Trophoblast cell (in vitro differentiated cells and primary cell): ENCODE results near the gene P2RX5.

Experiments used
- DNase-seq, 2 donors: peaks; one replicate each; pipeline ENCODE4 v3.0.0-alpha.2; 2016
- H2AFZ ChIP-seq: 2 replicates; pipeline ENCODE4 v1.6.1; 2013; ENCODE audit warnings: low read length, moderate library complexity, mild to moderate bottlenecking; ENCODE audit not compliant: insufficient read depth, poor library complexity
- H2AK5ac ChIP-seq: 2 replicates; pipeline ENCODE4 v1.6.1; 2013; ENCODE audit warnings: mild to moderate bottlenecking, low read length
- H2BK120ac ChIP-seq: 2 replicates; pipeline ENCODE4 v1.6.1; 2013; ENCODE audit warnings: low read length, mild to moderate bottlenecking, moderate library complexity; ENCODE audit not compliant: insufficient read depth, poor library complexity
- H2BK12ac ChIP-seq: 2 replicates; pipeline ENCODE4 v1.6.1; 2013; ENCODE audit warnings: mild to moderate bottlenecking, low read length, moderate library complexity
- H2BK5ac ChIP-seq: 2 replicates; pipeline ENCODE4 v1.6.1; 2013; ENCODE audit warnings: low read length, low read depth, moderate library complexity, mild to moderate bottlenecking; ENCODE audit not compliant: poor library complexity
- H3K14ac ChIP-seq: 2 replicates; pipeline ENCODE4 v1.6.1; 2013; ENCODE audit warnings: mild to moderate bottlenecking, low read length
- H3K18ac ChIP-seq: 2 replicates; pipeline ENCODE4 v1.6.1; 2013; ENCODE audit warnings: mild to moderate bottlenecking, low read length
- H3K23ac ChIP-seq: 2 replicates; pipeline ENCODE4 v1.6.1; 2013; ENCODE audit warnings: low read length
- H3K27ac ChIP-seq: 2 replicates; pipeline ENCODE4 v1.5.1; 2013; ENCODE audit warnings: low read depth, mild to moderate bottlenecking, inconsistent platforms, low read length, moderate library complexity
- H3K27me3 ChIP-seq: 2 replicates; pipeline ENCODE4 v1.6.1; 2013; ENCODE audit warnings: inconsistent platforms, mild to moderate bottlenecking, low read length, moderate library complexity; ENCODE audit not compliant: insufficient read depth
- H3K36me3 ChIP-seq, 2 experiments: 1 replicate in 1 of 2; 2 replicates in 1 of 2; pipeline ENCODE4 v1.6.1; 2013; ENCODE audit warnings: low read length in 2 of 2, mild to moderate bottlenecking in 2 of 2, moderate library complexity in 1 of 2; ENCODE audit not compliant: insufficient read depth in 2 of 2, control insufficient read depth in 1 of 2
- H3K4ac ChIP-seq: 2 replicates; pipeline ENCODE4 v1.6.1; 2013; ENCODE audit warnings: low read depth, mild to moderate bottlenecking, low read length, moderate library complexity
- H3K4me1 ChIP-seq, 2 experiments: 1 replicate in 1 of 2; 2 replicates in 1 of 2; pipeline ENCODE4 v1.6.1; 2013; ENCODE audit warnings: low read length in 2 of 2, mild to moderate bottlenecking in 2 of 2, moderate library complexity in 1 of 2; ENCODE audit not compliant: insufficient read depth in 2 of 2, control insufficient read depth in 1 of 2
- H3K4me2 ChIP-seq: 2 replicates; pipeline ENCODE4 v1.6.1; 2013; ENCODE audit warnings: inconsistent platforms, mild to moderate bottlenecking, low read length, moderate library complexity
- H3K4me3 ChIP-seq: 2 replicates; pipeline ENCODE4 v1.5.1; 2013; ENCODE audit warnings: mild to moderate bottlenecking, low read depth, low read length, inconsistent platforms
- H3K79me1 ChIP-seq: one replicate; pipeline ENCODE4 v1.6.1; 2013; ENCODE audit warnings: low read length
- H3K79me2 ChIP-seq: 2 replicates; pipeline ENCODE4 v1.6.1; 2013; ENCODE audit warnings: low read length, mild to moderate bottlenecking; ENCODE audit not compliant: control insufficient read depth, insufficient read depth, poor library complexity
- H3K9ac ChIP-seq: 2 replicates; pipeline ENCODE4 v1.6.1; 2013; ENCODE audit warnings: mild to moderate bottlenecking, low read length
- H3K9me3 ChIP-seq: 2 replicates; pipeline ENCODE4 v1.6.1; 2013; ENCODE audit warnings: low read depth, mild to moderate bottlenecking, control low read depth, inconsistent platforms, low read length; ENCODE audit not compliant: insufficient read depth
- H4K12ac ChIP-seq: 2 replicates; pipeline ENCODE4 v1.6.1; 2013; ENCODE audit warnings: low read depth, mild to moderate bottlenecking, low read length, moderate library complexity
- H4K8ac ChIP-seq: 2 replicates; pipeline ENCODE4 v1.6.1; 2013; ENCODE audit warnings: low read depth, mild to moderate bottlenecking, low read length, moderate library complexity
- H4K91ac ChIP-seq: one replicate; pipeline ENCODE4 v1.6.1; 2013; ENCODE audit warnings: low read depth, mild to moderate bottlenecking, low read length, moderate library complexity
- WGBS: extraction: QIAGEN DNeasy Blood & Tissue Kit; methylation state at CpG from one replicate; pipeline ENCODE4 v1.1.7; 2013; ENCODE audit warnings: missing lambda C conversion rate; ENCODE audit not compliant: insufficient read length, insufficient coverage; ENCODE audit errors: extremely low coverage; 5-methylcytosine and 5-hydroxymethylcytosine counted together

P2RX5 gene

DNA sequence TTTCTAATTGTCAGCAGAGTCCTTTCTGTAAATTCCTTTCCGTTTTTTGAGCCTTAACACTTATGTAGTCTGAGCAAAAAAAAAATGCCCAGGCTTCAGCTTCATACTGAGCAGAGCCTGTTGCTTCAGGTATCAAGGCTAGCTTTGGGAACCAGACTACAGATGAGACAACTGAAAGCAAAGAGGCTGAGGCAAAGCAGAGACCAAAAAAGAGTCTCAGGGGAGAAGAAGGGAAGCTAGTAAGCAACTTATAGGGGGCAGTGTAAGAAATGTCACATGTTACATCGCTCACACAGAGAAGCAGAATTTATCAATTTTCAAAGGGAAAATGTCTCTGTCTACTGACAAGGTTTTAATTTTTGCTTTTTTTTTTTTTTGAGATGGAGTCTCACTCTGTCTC, 31.1 kb upstream of the P2RX5 start:
- peaks cover 11% of the 10 kb centered on the region for H3K79me1 ChIP-seq
- no peaks in the 10 kb centered on the region for H3K27me3 ChIP-seq
- no peaks in the 10 kb centered on the region for H3K9me3 ChIP-seq
- peaks cover 15% of the 10 kb centered on the region for H3K79me2 ChIP-seq
- H3K14ac ChIP-seq: no peak overlapping the region
- no peak overlapping the region for H2AFZ ChIP-seq
- DNase-seq: no peak
- H3K4me1 ChIP-seq: peaks cover 12 to 13% of the 10 kb centered on the region in 2 experiments
- no peak overlapping the region for H3K4ac ChIP-seq
- H3K4me3 ChIP-seq: no peak overlapping the region
- no peak overlapping the region for H4K8ac ChIP-seq
- no peak overlapping the region for H2BK5ac ChIP-seq
- H3K23ac ChIP-seq: no peak overlapping the region
- H2BK12ac ChIP-seq: no peak overlapping the region
- no peak overlapping the region for H2AK5ac ChIP-seq
- no peak overlapping the region for H3K4me2 ChIP-seq
- H3K9ac ChIP-seq: no peak overlapping the region
- no peak overlapping the region for H3K18ac ChIP-seq
- H3K27ac ChIP-seq: no peak overlapping the region
- WGBS: no CpG with 5 or more reads among the region's 2 CpGs
- H3K36me3 ChIP-seq: peaks cover 7 to 16% of the 10 kb centered on the region in 2 experiments
- H2BK120ac ChIP-seq: no peak overlapping the region
- no peak overlapping the region for H4K91ac ChIP-seq
- H4K12ac ChIP-seq: no peak overlapping the region

DNA sequence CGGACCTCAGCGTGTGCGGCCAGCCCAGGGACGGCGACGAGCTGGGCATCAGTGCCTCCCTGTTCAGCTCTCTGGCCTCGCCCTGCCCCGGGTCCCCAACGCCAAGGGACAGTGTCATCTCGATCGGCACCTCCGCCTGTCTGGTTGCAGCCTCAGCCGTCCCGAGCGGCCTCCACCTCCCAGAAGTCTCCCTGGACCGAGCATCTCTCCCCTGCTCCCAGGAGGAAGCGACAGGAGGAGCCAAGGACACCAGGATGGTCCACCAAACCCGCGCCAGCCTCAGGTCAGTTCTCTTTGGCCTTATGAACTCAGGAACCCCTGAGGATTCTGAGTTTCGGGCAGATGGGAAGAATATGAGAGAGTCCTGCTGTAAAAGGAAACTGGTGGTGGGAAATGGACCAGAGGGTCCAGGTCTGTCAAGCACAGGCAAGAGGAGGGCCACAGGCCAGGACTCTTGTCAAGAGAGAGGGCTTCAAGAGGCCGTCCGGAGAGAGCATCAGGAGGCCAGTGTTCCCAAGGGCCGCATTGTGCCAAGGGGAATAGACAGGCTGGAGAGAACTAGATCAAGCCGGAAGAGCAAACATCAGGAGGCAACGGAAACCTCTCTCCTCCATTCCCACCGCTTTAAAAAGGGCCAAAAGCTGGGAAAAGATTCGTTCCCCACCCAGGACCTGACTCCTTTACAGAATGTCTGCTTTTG, 28.6 kb upstream of the P2RX5 start:
- no peak overlapping the region for H2BK5ac ChIP-seq
- peak overlapping the region; percentile 93 for H3K4me3 ChIP-seq
- peak overlapping the region; percentile 29 for H3K9ac ChIP-seq
- H2BK120ac ChIP-seq: no peak overlapping the region
- peaks cover 15% of the 10 kb centered on the region for H3K79me2 ChIP-seq
- H3K14ac ChIP-seq: peak overlapping the region; percentile 78
- WGBS: no CpG with 5 or more reads among the region's 27 CpGs
- H2BK12ac ChIP-seq: no peak overlapping the region
- peaks cover 7 to 18% of the 10 kb centered on the region in 2 experiments for H3K36me3 ChIP-seq
- peak overlapping the region; percentile 45 for H4K12ac ChIP-seq
- no peak overlapping the region for H3K23ac ChIP-seq
- peak overlapping the region; percentile 16 for H3K4ac ChIP-seq
- peaks cover 6 to 7% of the 10 kb centered on the region in 2 experiments for H3K4me1 ChIP-seq
- H3K4me2 ChIP-seq: peak overlapping the region; percentile 69
- DNase-seq: no peak
- no peaks in the 10 kb centered on the region for H3K9me3 ChIP-seq
- H2AK5ac ChIP-seq: peak overlapping the region; percentile 36
- H3K27ac ChIP-seq: no peak overlapping the region
- H3K18ac ChIP-seq: peak overlapping the region; percentile 84
- peak overlapping the region; percentile 63 for H4K91ac ChIP-seq
- no peaks in the 10 kb centered on the region for H3K27me3 ChIP-seq
- peak overlapping the region; percentile 86 for H2AFZ ChIP-seq
- H3K79me1 ChIP-seq: peaks cover 9% of the 10 kb centered on the region
- H4K8ac ChIP-seq: peak overlapping the region; percentile 85

DNA sequence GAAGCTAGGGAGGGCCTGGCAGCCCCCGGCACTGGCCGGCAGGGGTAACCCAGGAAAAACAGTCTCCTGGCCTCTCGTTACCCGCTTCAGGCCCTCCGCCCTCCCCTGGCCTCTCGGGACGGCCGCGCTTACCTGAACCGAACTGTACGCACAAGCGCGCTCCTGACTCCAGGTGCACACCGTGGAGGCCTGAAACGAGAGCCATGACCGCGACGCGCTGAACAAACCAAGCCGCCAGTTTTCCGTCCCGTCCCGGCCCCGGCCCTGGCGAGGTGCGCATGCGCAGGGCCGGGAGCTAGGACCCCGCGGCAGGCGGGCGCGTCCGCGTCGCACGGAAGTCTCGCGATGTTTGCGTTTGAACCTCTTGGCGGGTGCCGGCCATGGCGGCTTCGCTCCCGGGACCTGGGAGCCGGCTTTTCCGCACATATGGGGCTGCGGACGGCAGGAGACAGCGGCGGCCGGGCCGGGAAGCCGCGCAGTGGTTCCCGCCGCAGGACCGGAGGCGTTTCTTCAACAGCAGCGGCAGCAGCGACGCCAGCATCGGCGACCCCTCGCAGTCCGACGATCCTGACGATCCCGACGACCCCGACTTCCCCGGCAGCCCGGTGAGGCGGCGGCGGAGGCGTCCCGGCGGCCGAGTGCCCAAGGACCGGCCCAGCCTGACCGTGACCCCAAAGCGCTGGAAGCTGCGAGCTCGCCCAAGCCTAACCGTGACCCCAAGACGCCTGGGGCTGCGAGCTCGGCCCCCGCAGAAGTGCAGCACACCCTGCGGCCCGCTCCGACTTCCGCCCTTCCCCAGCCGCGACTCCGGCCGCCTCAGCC, 27.8 kb upstream of the P2RX5 start, which contains the start of gene HASPIN:
TSS of gene HASPIN (plus strand) at position 348 of the 822 bp plus-strand sequence. CDS start at position 381, 33 bp downstream.
- peak within 1 kb of the TSS; percentile 78 for H3K27ac ChIP-seq
- peak within 1 kb of the TSS; percentile 93 for H3K4me3 ChIP-seq
- peak within 1 kb of the TSS; percentile 56 for H2BK12ac ChIP-seq
- H2BK5ac ChIP-seq: peak within 1 kb of the TSS; percentile 90
- H4K8ac ChIP-seq: peak within 1 kb of the TSS; percentile 100
- H3K9ac ChIP-seq: peak within 1 kb of the TSS; percentile 97
- peak within 1 kb of the TSS; percentile 82 for H2BK120ac ChIP-seq
- peak within 1 kb of the TSS; percentile 99 for H3K18ac ChIP-seq
- H4K12ac ChIP-seq: peak within 1 kb of the TSS; percentile 100
- H3K4me2 ChIP-seq: peak within 1 kb of the TSS; percentile 69
- no CpG with 5 or more reads among the region's 98 CpGs for WGBS
- H3K9me3 ChIP-seq: no peaks in the 10 kb centered on the region
- peak within 1 kb of the TSS; percentile 80 for H2AK5ac ChIP-seq
- H3K36me3 ChIP-seq: peaks cover 4 to 13% of the 10 kb centered on the region in 2 experiments
- no peaks in the 10 kb centered on the region for H3K27me3 ChIP-seq
- peaks cover 15% of the 10 kb centered on the region for H3K79me2 ChIP-seq
- peaks cover 9% of the 10 kb centered on the region for H3K79me1 ChIP-seq
- peaks cover 6 to 7% of the 10 kb centered on the region in 2 experiments for H3K4me1 ChIP-seq
- no peak within 1 kb of the TSS for H3K23ac ChIP-seq
- peak; percentile 90 to 99 for DNase-seq
- H2AFZ ChIP-seq: peak within 1 kb of the TSS; percentile 100
- H3K4ac ChIP-seq: peak within 1 kb of the TSS; percentile 84
- H4K91ac ChIP-seq: peak within 1 kb of the TSS; percentile 87
- peak within 1 kb of the TSS; percentile 99 for H3K14ac ChIP-seq

DNA sequence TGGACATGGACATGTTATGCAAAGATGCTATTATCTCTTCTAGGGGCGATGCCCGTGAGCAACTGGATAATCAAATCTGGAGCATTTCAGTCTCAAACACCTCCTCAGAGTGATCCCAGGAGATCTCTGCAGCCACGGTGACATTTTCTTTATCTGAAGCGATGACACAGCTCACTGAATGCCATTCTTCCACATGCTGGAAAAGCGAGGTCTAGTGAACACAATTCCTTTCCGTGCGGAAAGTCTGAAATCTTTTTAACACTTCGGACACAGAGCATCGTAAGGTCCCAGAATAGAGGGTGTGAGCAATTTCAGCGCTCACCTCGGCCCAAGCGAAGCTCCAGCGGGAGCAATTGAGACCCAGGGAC, 27.2 kb upstream of the P2RX5 start:
- peaks cover 6 to 15% of the 10 kb centered on the region in 2 experiments for H3K36me3 ChIP-seq
- DNase-seq: no peak
- H3K9ac ChIP-seq: peak overlapping the region; percentile 97
- peak overlapping the region; percentile 93 for H3K4me3 ChIP-seq
- peak overlapping the region; percentile 90 for H2BK5ac ChIP-seq
- WGBS: no CpG with 5 or more reads among the region's 13 CpGs
- peak overlapping the region; percentile 99 for H3K18ac ChIP-seq
- H3K23ac ChIP-seq: no peak overlapping the region
- peak overlapping the region; percentile 100 for H4K12ac ChIP-seq
- no peaks in the 10 kb centered on the region for H3K27me3 ChIP-seq
- H4K91ac ChIP-seq: peak overlapping the region; percentile 87
- H3K4ac ChIP-seq: peak overlapping the region; percentile 84
- peak overlapping the region; percentile 80 for H2AK5ac ChIP-seq
- no peak overlapping the region for H2BK12ac ChIP-seq
- H3K79me2 ChIP-seq: peaks cover 15% of the 10 kb centered on the region
- H3K9me3 ChIP-seq: no peaks in the 10 kb centered on the region
- peaks cover 9% of the 10 kb centered on the region for H3K79me1 ChIP-seq
- H3K4me1 ChIP-seq: peaks cover 6 to 7% of the 10 kb centered on the region in 2 experiments
- peak overlapping the region; percentile 66 for H3K4me2 ChIP-seq
- peak overlapping the region; percentile 81 for H2BK120ac ChIP-seq
- peak overlapping the region; percentile 100 for H4K8ac ChIP-seq
- peak overlapping the region; percentile 78 for H3K27ac ChIP-seq
- H3K14ac ChIP-seq: peak overlapping the region; percentile 99
- H2AFZ ChIP-seq: peak overlapping the region; percentile 100
